22Rv1 (cell line): Measurements from ENCODE around the gene LRRTM2.
"Not testable (repeated sequence)": the region's sequence is repeated elsewhere in the genome, so short reads cannot be mapped to it uniquely, and the experiment has no call there.

Source experiments
- H3K27ac ChIP-seq: fragments of 450-650 bp; 2 replicates; pipeline ENCODE4 v1.5.1; 2017
- ZFX ChIP-seq: fragments of 450-650 bp; IDR thresholded peaks from 2 replicates; pipeline ENCODE4 v1.6.1; 2017; ENCODE audit warnings: antibody characterized with exemption, borderline replicate concordance
- TF ChIP-seq, protein P1 (sequence below): fragments of 450-650 bp; IDR thresholded peaks from 2 replicates; pipeline ENCODE4 v1.5.1; 2017; ENCODE audit warnings: mild to moderate bottlenecking

The LRRTM2 gene, protein sequence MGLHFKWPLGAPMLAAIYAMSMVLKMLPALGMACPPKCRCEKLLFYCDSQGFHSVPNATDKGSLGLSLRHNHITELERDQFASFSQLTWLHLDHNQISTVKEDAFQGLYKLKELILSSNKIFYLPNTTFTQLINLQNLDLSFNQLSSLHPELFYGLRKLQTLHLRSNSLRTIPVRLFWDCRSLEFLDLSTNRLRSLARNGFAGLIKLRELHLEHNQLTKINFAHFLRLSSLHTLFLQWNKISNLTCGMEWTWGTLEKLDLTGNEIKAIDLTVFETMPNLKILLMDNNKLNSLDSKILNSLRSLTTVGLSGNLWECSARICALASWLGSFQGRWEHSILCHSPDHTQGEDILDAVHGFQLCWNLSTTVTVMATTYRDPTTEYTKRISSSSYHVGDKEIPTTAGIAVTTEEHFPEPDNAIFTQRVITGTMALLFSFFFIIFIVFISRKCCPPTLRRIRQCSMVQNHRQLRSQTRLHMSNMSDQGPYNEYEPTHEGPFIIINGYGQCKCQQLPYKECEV

DNA sequence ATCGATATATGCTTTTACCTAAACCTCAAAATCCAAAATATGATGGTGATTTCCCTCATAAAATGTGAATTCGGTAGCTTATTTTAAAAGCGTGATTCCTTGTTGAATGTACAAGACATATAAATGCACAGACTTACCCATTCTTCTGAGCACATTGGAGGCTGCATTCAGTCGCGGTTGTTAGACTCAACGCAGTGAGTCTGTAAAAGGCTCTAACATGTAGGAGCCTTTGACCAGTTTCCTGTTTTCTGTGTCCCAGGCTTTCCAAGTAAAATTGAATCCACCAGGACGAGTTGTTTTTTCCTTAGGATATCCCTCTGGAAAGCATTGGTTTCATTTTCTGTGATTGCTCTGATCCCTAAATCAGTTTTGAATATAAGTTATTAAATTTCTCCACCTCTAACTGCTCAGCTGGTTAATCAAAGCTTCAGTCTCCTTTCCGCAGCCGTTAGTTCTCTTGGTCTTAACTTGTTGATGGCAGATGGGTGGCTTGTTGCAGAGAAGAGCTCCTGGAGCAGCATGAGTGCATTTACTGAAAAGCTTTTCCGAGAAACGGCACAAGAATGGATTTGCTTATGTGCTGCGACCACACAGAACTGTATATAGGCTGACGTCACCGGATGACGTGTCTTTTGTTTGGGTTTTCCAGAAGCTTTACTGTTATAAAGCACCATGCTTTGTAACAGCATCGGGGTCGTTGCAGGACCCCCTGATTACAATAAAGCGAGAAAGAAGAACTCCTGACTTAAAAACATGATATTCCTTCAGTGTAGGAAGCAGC, at the start of gene LRRTM2:
TSS of gene LRRTM2 (minus strand) at position 565 of the 781 bp plus-strand sequence. CDS start at position 141, 424 bp downstream.
- no peak within 1 kb of the TSS for H3K27ac ChIP-seq
- TF ChIP-seq, protein P1, sequence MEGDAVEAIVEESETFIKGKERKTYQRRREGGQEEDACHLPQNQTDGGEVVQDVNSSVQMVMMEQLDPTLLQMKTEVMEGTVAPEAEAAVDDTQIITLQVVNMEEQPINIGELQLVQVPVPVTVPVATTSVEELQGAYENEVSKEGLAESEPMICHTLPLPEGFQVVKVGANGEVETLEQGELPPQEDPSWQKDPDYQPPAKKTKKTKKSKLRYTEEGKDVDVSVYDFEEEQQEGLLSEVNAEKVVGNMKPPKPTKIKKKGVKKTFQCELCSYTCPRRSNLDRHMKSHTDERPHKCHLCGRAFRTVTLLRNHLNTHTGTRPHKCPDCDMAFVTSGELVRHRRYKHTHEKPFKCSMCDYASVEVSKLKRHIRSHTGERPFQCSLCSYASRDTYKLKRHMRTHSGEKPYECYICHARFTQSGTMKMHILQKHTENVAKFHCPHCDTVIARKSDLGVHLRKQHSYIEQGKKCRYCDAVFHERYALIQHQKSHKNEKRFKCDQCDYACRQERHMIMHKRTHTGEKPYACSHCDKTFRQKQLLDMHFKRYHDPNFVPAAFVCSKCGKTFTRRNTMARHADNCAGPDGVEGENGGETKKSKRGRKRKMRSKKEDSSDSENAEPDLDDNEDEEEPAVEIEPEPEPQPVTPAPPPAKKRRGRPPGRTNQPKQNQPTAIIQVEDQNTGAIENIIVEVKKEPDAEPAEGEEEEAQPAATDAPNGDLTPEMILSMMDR, result no peak
- TF ChIP-seq ZFX, result no peak

DNA sequence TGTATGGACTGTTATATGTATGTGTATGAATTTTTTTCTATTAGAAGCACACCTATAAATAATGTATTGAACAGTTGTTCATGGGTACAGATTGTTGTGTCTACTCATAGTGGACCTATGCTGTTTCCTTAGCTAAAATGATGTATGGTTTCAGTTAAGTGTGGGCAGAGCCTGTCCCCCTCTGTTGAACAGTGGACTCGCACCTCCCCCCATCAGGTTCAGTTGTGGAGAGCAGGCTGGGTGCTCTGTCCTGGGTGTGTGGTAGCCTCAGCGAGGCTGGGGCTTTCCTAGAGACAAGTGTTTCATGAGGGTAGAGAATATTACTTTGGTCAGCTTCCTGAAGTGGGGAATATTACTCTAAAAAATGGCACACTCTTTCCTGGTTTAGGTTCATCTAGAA, 47.4 kb upstream of the LRRTM2 start:
- TF ChIP-seq ZFX, result no peak
- TF ChIP-seq, protein P1, result no peak
- no peak overlapping the region for H3K27ac ChIP-seq

DNA sequence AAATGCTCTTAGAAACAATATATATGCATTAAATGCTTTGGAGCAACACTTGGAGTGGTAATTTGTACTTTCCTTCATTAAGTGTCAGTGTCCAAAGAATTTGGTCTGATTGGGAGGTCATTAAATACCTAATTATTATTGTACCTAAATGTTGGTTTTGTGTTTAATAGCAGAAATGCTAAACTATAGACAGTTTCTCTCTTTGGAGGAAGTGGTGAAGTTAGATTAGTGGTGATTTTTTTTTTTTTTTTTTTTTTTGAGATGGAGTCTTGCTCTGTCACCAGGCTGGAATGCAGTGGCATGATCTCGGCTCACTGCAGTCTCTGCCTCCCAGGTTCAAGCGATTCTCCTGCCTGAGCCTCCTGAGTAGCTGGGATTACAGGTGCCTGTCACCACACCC, 46.2 kb upstream of the LRRTM2 start:
- not testable (repeated sequence) for H3K27ac ChIP-seq

DNA sequence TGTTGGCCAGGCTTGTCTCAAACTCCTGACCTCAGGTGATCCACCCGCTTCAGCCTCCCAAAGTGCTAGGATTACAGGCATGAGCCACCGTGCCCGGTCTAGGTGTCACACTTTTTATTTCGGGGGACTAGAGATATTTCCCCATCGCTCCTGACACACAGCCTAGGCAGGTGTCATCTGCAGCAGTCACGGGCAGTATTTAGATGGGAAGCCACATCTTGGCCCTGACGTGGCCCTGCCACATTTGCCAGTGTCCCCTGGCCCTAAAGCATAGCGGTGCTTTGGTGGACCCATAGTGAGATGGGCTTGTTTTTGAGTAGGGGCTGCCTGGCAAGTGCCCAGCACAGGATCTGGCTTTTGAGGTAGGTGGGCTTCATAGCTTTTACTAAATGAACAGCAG, 45.0 kb upstream of the LRRTM2 start:
- no peak for TF ChIP-seq ZFX
- TF ChIP-seq, protein P1, result no peak
- H3K27ac ChIP-seq, result no peak overlapping the region

DNA sequence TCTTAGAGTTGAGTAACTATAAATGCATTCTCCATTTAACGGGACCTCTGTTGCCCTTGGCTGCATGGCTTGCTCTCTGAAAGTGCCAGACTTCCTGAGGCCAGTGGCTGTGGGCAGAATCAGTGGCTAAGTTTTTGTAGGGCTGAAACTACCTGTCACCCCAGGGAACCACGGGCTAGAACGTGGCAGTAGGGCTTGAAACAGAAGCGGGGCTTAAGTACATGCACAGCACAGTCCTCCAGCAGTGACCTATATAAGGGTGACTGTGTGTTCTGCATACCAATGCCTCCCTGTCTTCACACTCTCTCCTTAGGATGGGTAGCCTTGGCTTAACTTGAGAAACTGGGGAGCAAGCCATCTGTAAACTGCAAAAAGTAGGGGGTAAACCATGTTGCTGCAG, 43.6 kb upstream of the LRRTM2 start:
- TF ChIP-seq ZFX, result no peak
- TF ChIP-seq, protein P1, result no peak
- no peak overlapping the region for H3K27ac ChIP-seq

DNA sequence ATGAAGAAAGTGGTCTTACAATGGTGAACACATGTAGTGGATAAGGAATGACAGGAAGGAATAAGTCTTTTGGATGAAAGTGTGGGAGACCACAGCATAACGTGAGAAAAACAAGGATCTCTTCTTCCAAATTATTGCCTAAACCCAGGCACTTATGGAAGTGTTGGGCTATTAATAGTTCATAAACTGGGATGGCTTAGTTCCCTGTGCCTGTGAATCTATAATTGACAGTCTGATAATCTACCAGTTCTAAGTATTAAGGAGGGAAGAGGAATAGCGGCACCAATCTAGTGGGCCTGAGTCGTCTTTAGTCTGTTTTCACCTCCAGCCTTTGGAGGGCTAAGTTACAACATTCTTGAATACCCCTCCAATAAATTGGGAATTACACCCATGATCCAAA, 39.2 kb upstream of the LRRTM2 start:
- H3K27ac ChIP-seq, result no peak overlapping the region
- TF ChIP-seq, protein P1, result no peak
- no peak for TF ChIP-seq ZFX

DNA sequence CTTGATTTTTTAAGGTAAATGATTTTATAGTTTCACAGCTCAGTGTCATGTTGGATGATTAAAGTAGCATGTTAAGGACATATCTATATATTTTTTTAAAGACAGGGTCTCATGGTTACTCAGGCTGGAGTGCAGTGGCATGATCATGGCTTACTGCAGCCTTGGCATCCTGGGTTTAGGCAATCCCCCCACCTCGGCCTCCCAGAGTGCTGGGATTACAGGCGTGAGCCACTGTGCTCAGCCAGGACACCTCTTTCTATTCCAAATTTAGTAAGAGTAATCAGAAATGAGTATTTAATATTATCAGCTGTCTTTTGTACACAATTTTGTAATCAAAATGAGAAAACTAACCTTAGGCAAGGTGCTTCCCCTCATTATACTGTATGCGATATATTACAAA, 38.6 kb upstream of the LRRTM2 start:
- H3K27ac ChIP-seq, result no peak overlapping the region
- TF ChIP-seq, protein P1, result no peak
- TF ChIP-seq ZFX, result no peak
